Stimulated activated CD8-positive, alpha-beta memory T cell treated with anti-CD3 and anti-CD28 coated beads, Interleukin-4, amount 100 ng/mL, for 48 hours (primary cell): ENCODE measurements around the gene ADAMTS15.
"Not testable (repeated sequence)": the region's sequence is repeated elsewhere in the genome, so short reads cannot be mapped to it uniquely, and the experiment has no call there.

ENCODE experiments used
- DNase-seq: peaks from one replicate; pipeline ENCODE4 v3.0.0-alpha.2; 2020

Gene ADAMTS15

DNA sequence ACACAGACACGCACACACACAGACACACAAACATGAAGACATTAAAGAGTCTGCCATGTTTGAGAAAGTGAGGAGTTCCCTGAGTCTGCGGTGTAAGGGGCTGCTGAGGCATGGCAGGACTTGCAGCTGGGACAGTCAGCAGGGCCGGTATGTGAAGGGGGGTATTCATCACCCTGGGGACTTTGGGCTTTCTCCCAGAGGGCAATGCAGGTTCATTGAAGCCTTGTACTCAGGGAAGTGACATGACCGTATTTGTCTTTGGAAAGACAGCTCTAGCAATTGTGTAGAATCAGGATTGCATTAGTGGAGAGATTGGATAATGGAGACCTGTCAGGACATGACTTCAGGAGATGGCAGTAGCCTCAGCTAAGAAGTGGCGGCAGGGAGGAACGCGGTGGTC, 10.6 kb upstream of the ADAMTS15 start:
- no peak for DNase-seq

DNA sequence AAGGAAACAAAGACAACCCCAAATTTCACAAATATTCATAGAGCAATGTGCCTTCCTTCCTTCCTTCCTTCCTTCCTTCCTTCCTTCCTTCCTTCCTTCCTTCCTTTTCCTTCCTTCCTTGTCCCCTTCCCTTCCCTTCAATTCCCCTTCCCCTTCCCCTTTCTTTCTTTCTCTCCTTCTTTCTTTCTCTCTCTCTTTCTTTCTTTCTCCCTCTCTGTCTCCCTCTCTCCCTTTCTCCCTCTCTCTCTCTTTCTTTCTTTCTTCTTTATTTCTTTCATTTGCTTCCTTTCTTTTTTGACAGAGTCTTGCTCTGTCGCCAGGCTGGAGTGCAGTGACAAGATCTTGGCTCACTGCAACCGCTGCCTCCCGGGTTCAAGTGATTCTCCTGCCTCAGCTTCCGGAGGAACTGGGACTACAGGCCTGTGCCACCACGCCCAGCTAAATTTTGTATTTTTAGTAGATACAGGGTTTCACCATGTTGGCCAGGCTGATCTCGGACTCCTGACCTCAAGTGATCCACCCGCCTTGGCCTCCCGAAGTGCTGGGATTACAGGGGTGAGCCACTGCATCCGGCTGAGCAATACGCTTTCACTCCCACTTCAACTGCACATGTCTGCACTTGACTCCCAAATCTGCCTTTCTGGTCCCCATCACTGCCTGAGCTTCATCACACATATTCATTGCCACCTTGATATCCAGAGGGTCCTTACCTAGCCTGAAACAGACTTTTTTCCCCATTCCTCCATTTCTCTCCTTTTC, 9.9 kb upstream of the ADAMTS15 start:
- not testable (repeated sequence) for DNase-seq

DNA sequence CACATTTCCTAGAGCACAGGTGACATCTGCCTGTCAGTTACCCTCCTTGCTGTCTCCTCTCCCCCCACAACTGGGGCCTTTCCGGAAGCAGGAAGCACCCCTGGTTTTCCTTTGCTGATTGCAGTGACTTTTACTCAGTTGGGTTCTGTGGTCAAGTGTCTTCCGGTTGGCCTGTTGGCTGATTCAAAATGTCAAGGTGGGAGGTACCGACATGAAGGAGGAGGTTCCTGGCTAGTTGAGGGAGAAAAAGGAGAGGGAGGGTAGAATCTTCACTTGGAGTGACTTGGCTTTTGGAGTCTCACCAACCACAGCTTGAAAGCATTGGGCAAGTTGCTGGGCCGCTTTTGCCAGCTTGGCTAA, 9.3 kb upstream of the ADAMTS15 start:
- no peak for DNase-seq

DNA sequence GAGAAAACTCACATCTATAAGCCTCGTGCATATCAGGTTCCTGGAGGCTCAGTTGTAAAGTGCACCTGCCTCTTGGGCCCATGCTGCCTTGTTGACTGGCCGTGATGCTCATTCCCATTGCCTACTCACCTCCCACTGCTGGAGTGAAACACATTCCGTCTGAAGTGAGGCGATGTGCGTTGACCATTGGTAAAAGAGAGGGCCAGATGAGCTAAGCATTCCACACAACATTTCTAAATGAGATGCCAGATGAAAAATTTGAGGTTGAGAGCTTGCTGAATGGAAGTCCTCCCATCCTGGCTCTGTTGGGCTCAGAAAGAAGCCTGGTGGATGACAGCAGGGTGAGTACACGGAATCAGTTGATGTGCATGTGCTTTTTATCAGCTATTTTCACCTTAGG, 8.6 kb upstream of the ADAMTS15 start:
- DNase-seq, result no peak

DNA sequence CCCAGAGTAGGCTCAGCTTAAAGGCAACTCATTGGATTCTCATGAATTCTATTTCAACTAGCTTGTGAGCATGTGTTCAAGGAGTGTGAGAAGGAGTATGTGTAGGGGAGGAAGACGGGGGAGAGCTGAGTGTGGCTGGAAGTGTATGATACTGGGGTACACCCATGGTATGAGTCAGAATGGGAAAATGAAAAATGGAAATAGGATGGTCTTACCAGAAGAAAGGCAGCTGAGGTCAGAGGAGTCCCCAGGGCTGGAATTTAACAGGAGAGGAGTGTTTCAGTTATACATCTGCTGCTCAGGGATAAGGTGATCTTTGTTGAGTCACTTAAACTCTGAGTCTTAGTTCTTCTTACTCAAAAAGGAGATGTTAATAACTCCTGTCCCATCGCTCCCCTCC, 6.7 kb upstream of the ADAMTS15 start:
- no peak for DNase-seq

DNA sequence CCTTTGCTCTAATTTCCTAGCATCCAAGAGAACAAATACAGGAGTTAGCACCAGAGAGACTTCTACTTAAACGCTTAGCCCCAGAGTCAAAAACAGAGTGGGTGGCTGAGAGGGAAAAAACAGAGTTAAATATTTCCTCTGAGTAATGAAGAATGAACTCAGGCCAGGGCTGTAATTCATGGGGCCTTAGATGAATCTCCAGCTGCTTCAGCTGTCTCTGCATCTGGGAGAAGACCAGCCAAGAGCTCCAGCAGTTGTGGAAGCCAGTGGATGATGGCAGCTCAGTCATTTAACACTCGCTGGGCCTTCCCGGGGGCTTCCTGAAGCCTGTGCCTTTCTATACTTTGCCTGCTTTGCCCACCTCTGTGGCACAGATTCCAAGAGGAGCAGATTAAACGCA, 5.7 kb upstream of the ADAMTS15 start:
- DNase-seq, result no peak

DNA sequence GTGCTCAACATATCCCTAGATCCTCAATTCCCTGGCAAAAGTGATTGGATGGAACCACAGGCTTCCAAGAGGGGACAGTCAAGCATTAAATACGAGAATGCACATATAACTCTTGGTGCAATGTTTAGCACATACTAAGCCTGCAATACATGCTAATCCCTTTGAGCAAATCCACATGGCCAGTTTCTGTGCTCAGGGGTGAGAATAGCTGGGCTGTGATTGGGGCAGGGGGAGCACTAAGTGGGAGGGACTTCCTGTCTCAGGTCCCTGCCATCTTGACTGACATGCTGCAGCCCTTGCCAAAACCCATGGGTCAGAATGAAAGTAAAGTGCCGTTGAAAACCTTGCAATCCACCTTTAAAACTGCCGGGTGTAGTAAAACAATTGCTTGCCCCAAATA, 2.7 kb upstream of the ADAMTS15 start:
- DNase-seq, result no peak

DNA sequence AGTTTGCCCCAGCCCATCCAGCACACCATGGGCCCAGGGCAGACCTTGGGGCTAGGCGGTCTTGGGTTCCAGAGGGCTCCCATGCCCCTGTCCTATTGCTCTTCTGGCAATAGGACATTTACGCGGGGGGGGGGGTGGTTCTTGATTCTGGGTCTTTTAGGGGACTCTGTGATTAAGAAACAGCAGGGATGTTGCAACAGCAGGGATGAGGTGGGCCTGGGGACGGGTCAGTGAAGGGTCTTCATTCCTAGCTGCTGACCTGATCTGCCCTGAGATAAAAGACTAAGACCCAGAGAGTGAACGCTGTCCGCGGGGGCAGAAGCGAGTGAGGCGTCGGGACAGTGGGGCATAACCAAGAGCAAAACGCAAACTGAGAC, 418 bp upstream of the ADAMTS15 start:
- no peak for DNase-seq

DNA sequence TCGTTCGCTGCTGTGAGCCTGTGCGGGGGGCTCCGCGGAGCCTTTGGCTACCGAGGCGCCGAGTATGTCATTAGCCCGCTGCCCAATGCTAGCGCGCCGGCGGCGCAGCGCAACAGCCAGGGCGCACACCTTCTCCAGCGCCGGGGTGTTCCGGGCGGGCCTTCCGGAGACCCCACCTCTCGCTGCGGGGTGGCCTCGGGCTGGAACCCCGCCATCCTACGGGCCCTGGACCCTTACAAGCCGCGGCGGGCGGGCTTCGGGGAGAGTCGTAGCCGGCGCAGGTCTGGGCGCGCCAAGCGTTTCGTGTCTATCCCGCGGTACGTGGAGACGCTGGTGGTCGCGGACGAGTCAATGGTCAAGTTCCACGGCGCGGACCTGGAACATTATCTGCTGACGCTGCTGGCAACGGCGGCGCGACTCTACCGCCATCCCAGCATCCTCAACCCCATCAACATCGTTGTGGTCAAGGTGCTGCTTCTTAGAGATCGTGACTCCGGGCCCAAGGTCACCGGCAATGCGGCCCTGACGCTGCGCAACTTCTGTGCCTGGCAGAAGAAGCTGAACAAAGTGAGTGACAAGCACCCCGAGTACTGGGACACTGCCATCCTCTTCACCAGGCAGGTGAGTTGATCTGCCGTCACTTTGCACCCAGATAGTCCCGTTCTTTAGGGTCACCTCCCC, 1.0 kb downstream of the ADAMTS15 start:
- no peak for DNase-seq

DNA sequence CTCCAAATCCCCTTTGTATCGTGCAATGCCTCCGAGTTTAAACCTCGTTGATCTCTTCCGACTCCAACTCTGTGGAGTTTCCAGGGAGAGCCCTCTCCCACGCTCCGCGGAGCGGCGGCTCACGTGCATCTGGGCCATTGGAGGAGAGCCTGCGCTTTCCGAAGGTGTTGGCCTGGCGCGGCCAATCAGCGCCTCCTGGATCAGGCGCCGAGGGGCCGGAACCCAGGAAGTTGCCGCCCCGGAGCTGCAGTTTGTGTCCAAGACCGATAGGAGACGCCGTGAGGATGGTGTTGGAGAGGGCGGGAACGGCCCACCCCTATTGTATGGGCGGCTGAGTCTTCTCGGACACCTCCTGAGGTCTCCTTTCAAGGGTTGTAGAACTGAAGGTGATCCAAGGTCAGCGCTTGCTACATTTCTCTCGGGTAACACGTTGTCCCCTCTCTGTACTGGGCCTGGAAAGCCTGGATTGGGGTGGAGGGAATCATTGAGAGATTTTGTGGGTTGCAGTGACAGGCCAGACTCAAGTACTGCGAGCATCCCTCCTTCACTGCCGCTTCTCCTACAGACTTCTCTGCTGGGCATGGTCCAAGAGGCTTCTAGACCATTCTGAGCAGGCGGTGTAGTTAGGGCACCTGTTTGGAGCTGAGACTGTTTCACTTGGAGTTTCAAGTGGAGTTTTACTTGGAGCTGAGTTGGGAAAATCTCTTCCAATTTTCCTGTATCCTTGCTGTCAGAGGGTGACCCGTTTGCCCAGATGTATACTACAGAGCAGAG, 1.7 kb downstream of the ADAMTS15 start:
- DNase-seq, result no peak

DNA sequence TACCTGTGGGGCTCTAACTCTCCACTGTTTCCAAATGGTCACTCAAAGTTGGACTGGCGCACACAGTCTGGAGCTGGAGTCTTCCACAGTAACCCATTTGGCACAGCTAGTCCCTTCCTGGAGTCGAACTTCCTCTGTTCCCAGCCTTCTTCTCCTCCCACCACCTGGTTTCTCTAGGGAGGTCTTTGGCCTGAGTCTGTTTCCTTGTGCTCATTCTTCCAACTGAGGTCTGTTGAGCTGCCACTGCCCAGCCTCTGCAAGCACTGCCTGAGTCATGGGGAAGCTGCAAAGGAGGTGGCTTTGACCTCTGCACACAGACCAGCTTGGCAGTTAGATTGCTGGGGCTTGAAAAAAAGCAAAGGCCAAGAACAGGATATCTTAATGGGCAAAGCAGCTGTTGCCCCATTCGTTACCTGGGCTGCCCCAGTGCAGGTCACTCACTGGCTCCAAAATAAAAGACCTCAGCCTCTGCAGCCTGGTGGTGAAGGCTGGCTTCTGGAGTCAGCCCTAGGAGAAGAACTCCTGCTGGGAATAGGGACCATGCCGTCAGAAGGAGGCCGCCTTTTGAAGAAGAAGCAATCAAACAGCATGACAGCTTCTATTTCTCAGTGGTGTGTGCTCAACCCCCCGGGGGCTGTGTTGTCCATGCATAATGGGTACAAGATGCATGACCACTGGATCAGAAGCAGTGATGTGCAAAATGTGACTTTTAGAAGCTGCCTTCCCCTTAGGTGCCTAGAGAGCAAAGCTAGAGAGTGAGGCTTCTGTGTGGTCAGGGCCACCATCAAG, 3.0 kb downstream of the ADAMTS15 start:
- DNase-seq, result no peak

DNA sequence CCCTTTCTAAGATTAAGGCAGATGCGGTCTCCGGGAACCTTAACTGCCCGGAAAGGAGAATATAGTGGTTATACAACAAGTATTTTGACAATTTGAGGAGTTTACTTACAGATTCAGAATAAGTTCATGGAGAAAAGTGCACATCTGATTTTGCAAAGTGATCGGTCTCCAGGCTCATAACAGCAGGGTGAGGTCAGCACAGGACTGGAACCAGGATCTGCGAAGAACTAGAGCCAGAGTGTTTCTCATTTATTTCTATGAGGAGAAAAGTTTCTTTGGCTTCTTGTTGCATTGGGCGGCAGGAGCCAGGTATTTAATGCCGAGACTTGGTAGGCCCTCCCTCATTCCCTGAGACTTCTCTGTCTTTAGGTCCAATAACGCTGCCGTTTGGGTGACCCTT, 3.7 kb downstream of the ADAMTS15 start:
- no peak for DNase-seq

DNA sequence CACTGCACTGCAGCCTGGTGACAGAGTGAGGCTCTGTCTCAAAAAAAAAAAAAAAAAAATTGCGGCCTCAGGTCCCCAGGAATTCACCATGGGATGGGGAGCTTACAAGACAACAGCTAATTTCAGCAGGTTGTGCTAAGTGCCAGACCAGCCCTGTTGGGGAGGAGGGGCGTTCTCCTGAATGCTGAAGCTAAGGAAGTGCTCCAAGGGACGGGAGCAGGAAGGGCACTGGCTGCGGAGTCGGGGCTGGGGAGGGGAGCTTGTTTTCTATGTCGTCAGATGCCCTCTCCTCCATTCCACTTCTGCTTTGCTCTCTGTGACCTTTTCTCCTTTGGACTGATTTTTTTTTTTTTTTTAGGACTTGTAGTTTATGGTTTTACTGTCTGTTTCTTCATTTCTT, 4.5 kb downstream of the ADAMTS15 start:
- DNase-seq, result no peak

DNA sequence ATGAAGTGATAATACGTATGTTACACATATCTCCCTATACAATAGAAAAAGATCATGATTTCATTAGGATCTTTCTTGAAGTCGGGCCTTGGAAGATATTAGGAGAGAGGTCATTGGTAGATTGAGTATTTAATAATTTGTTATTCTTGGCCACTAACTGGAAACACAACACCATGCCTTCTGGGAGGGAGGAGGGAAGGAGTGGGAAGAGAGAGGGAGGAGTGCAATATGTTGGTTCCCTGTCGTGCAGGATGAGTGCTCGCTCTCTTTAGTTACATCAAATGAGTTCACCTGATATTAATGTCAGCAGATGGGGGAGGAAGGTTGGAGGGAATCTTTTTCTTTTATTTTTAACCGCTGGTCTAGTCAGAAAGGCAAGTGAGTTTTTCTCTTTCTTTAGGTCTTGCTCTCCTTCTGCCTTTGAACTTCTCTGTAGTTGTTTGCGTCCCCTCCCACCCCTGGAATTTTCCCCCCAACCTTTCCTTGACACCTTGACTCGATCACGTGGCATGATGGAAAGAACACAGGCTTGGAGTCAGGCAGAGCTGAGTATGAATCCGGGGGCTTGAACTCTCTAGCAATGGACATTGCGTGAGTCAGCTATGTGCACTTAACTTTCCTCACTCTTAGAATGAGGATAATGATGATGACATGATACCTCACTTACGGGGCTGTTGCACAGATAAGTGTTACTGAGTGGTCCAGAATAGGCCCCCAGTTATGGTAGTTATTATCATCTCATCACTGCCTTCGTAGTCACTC, 6.2 kb downstream of the ADAMTS15 start:
- no peak for DNase-seq

DNA sequence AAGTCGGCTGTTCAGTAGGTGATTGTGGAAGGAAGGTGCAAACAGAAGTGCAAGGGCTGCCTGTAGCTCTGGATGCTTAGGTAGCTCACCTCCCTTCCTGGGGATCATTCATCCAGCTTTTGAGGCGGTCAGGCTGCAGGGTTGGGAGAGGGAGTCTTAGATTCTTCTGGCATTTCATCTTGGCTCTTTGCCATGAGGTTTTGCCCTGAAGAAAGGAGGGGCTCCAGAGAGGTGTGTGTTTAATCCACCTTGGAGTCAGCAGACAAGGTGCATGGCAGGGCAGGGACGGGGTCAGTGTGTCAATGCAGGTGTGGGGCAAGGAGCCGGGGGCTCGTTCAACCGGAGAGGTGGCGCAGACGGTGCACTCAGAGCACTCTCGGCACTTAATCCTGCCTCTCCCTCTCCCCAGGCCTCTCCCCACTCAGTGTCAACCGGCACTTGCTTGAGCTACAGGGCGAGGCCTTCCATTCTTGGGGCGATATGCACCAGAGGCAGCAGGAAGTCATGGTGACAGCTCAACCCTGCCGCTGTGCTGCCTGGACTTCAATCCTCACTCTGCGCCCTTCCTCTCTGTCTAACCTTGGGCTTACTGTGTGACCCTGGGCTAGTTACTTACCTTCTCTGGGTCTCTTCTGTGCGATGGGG, 7.2 kb downstream of the ADAMTS15 start:
- DNase-seq, result no peak

DNA sequence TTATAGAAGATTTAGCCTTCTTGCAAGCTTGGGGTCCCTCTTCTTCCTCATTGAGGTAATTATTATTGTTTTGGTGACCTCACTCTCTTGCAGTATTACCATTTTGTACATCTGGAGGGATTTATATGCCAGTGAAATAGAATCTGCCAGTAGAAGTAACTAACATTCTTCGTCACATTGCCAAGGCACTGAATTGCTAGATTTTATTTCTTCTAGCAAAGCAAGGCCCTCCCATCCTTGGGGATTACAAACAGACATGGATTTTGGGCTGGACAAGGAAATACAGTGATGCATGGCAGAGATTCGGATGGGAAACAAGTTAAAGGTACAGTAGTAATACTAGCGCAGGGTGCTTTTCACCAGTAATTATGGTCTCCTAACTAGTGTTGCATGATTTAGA, 7.8 kb downstream of the ADAMTS15 start:
- DNase-seq, result no peak

DNA sequence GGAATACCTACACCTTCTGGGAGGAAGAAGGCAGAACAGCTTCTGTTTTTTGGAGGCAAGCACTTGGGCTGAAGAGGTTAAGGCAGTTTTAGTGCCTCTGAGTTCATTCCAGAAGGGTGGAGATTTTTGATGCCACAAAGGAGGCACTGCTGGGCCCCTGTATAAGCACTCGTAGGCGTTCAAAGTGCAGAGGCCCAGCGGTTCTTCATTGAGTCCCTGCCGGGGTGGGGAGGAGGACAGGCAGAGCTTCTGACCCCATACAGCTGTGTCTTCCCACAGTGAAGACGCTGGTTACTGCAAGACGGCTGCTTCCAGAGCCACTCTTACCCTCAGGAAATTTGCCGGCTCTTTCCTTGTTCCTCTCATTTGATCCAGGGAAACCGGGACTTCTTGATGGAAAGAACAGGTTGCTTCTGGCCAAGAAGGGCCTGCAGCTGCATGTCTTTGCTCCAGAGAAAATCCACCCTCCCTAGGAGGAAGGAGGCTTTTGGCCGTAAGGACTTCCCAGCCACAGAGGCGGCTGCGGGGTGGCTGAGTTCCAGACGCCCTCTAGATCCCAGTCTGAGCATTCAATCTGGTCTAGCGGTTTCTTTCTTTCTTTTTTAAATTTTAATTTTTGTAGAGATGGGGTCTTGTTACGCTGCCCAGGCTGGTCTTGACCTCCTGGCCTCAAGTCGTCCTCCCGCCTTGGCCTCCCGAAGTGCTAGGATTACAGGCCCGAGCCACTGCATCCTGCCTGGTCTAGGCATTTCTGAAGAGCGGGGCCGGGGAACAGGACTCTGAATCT, 9.4 kb downstream of the ADAMTS15 start:
- no peak for DNase-seq

DNA sequence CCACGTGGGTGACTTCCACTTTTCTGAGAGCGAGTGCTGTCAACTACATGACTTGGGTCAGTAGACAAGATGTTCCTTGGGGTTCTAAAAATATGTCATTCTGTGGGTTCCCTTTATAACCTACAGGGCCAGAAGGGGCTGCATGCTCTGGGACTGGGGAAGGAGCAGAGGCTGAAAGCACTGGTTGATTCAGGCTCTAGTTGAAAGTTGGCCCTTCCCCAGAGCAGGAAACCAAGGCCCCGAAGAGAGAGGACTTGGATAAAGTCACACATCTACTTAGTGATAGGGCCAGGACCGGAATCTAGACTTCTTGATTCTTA, 9.9 kb downstream of the ADAMTS15 start:
- no peak for DNase-seq

DNA sequence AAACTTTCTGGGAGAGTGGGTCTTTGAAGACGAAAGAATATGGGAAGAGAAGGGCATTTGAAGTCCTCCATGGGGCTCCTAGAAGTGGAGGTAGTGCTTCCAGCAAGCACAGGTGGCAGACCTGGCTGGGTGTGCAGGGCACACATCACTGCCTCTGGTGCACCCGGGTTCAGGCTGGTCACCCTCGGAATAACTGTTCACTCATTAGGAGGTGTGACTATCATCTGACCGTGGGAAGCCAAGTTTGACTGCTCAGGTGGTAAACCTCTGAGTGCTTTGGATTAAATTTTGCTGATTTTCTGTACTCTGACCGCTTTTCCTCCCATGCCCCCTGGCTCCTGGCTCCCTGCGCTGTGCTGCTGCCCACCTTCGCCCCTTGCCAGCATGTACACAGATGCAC, 11.1 kb downstream of the ADAMTS15 start:
- DNase-seq, result no peak

DNA sequence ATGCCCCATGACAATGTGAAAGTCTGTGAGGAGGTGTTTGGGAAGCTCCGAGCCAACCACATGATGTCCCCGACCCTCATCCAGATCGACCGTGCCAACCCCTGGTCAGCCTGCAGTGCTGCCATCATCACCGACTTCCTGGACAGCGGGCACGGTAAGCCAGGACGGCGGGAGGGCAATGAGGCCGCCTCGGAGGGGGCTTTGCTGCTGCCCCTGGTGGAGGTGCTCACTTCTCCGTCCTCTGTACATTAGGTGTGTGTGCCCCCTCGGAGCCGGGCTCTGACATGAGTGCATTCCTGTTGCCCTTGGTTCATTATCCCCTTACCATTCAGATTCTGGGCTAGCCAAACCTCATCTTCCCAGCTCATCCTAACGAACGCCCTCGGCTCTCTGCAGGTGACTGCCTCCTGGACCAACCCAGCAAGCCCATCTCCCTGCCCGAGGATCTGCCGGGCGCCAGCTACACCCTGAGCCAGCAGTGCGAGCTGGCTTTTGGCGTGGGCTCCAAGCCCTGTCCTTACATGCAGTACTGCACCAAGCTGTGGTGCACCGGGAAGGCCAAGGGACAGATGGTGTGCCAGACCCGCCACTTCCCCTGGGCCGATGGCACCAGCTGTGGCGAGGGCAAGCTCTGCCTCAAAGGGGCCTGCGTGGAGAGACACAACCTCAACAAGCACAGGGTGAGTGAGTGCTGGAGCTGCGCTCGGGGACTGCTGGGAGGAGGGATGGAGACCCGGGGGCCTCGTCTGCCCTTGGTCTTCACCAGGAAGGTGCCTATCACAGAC, 13.8 kb downstream of the ADAMTS15 start:
- DNase-seq, result no peak

DNA sequence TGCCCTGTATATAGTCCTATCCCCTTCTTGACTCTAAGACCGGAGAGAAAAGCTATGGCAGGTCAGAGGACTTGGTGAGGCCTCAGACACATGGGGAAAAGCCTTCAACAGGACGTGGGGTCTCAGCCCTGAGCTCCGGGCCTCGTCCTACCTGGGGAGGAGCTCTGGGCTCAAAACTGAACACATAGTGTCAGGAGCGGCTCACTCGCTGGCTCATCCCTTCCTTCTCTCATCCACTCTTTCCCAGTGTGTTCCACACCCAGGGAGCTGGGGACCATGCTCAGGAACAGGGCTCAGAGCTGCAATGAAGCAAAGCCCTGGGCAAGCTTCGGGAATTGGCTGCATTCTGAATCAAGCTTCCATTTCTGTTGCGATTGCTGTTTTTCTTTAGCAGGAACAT, 14.5 kb downstream of the ADAMTS15 start:
- DNase-seq, result no peak
